ENCODE results near the gene MYRF.

Gene MYRF

DNA sequence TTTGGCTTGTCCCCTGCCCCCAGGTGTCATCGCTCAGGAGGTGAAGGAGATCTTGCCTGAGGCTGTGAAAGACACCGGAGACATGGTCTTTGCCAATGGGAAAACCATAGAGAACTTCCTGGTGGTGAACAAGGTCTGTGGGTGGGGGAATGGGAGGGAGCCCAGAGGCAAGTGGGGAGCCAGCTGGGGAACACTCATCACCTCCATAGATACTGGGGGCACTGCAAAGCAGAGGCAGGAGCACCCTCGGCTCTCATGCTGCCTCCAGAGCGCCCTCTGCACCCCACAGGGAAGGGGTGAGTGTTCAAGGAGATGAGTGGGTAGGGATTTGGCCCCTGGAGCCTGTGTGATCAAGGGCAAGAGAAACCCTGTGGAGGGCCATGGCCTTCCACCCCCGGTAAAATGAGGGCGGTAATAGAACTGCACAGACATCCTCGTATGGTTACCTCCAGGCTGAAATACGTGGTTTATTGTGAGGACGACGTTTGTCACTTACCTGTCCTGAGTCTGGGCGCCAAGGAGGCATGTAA is 26.0 kb downstream of the MYRF start:
- DNase-seq (ENCODE audit: low spot score): no peak
- TF ChIP-seq, protein P1, sequence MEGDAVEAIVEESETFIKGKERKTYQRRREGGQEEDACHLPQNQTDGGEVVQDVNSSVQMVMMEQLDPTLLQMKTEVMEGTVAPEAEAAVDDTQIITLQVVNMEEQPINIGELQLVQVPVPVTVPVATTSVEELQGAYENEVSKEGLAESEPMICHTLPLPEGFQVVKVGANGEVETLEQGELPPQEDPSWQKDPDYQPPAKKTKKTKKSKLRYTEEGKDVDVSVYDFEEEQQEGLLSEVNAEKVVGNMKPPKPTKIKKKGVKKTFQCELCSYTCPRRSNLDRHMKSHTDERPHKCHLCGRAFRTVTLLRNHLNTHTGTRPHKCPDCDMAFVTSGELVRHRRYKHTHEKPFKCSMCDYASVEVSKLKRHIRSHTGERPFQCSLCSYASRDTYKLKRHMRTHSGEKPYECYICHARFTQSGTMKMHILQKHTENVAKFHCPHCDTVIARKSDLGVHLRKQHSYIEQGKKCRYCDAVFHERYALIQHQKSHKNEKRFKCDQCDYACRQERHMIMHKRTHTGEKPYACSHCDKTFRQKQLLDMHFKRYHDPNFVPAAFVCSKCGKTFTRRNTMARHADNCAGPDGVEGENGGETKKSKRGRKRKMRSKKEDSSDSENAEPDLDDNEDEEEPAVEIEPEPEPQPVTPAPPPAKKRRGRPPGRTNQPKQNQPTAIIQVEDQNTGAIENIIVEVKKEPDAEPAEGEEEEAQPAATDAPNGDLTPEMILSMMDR (IDR thresholded peaks at IDR 0.05; ENCODE audit: extremely low read depth, insufficient read depth, missing control alignments): no peak
- in situ Hi-C loops (cut with MboI; ENCODE audit: low pct_unique_long_range_greater_than_20kb, low sequenced_read_pairs, unreplicated experiment): no loop called here

DNA sequence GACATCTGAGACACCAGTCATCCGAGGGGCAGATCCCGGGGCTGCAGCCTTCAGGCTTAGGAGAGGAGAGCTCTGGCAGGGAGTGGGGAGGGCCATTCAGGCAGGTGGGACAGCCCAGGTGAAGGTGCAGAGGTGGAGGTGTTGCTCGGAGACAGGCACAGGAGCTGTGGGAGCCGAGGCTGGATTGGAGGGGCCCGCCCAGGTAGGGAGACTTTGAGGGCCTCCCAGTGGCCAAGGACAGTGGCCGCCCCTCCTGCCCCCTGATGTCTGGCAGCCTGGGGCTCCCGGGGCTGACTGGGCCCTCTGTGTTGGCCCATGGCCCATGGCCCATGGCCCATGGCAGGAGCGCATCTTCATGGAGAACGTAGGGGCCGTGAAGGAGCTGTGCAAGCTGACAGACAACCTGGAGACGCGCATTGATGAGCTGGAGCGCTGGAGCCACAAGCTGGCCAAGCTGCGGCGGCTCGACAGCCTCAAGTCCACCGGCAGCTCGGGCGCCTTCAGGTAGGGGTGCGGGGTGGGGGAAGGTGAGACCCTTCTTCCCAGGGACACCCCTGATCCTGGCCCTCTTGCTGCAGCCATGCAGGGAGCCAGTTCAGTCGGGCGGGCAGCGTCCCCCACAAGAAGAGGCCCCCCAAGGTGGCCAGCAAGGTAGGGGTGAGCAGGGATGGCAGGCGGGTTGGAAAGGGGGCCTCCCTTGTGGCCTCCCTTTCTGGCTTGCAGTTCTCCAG is 26.6 kb downstream of the MYRF start:
- no peak for DNase-seq (ENCODE audit: low spot score)
- in situ Hi-C loops (cut with MboI; ENCODE audit: low pct_unique_long_range_greater_than_20kb, low sequenced_read_pairs, unreplicated experiment): no loop called here
- TF ChIP-seq, protein P1 (IDR thresholded peaks at IDR 0.05; ENCODE audit: extremely low read depth, insufficient read depth, missing control alignments): no peak

DNA sequence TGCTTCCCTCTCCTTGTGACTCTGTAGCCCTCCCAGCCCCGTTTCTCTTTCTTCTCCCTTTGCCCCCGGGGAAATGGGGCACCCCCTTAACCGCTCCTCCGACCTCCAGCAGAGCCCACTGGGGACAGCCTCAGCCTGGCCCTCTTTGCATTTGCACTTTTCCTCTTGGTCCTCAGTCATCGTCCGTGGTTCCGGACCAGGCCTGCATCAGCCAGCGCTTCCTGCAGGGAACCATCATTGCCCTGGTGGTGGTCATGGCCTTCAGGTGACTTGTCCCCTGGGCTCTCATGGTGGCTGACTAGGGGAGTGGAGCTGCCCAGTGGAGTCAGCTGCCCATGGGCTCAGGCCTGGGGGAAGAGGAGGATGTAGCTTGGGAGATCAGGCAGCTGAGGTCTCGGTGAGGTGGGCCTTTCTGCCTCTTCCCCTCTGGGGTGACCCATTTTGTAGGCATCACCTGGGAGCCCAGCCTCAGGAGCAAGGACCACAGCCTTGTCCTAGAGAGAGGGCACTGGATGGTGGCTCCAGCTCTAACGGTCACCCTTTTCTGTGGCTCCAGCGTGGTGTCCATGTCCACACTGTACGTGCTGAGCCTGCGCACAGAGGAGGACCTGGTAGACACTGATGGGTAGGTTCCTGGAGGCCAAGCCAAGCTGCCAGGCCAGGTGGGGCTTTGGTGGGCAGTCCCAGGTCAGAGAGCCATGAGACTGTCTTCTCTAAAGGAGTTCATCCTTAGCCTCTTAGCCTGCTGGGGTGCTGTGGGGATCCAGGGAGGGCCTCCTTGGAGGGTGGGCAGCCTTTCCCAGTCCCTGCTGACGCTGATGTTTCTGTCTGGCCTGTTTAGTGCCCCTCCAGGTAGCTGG is 27.5 kb downstream of the MYRF start:
- in situ Hi-C loops (cut with MboI; ENCODE audit: low pct_unique_long_range_greater_than_20kb, low sequenced_read_pairs, unreplicated experiment): no loop called here
- no peak for DNase-seq (ENCODE audit: low spot score)
- TF ChIP-seq, protein P1 (IDR thresholded peaks at IDR 0.05; ENCODE audit: extremely low read depth, insufficient read depth, missing control alignments): no peak

DNA sequence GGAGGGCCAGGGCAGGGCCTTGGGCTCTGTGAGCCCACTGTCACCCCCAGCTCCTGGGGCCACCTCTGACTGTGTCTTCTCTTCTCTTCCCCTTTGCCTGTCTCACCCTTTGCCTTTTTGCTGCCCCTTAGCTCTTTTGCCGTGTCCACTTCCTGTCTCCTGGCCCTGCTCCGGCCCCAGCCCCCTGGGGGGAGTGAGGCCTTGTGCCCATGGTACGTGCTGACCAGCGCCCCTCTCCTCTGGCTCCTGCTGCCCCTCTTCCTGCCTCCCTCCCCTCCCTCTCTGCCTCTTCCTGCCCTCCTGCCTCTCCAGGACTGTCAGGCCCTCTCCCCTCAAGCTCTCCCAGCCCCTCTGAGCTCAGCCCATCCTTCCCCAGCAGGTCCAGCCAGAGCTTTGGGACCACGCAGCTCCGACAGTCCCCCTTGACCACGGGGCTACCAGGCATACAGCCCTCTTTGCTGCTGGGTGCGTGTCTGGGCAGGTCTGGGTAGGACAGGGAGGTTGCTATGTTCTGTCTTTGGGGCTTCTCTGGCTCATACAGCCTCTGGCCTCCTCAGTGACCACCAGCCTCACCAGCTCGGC is 28.2 kb downstream of the MYRF start:
- DNase-seq (ENCODE audit: low spot score): no peak
- in situ Hi-C loops (cut with MboI; ENCODE audit: low pct_unique_long_range_greater_than_20kb, low sequenced_read_pairs, unreplicated experiment): no loop called here
- TF ChIP-seq, protein P1 (IDR thresholded peaks at IDR 0.05; ENCODE audit: extremely low read depth, insufficient read depth, missing control alignments): no peak

DNA sequence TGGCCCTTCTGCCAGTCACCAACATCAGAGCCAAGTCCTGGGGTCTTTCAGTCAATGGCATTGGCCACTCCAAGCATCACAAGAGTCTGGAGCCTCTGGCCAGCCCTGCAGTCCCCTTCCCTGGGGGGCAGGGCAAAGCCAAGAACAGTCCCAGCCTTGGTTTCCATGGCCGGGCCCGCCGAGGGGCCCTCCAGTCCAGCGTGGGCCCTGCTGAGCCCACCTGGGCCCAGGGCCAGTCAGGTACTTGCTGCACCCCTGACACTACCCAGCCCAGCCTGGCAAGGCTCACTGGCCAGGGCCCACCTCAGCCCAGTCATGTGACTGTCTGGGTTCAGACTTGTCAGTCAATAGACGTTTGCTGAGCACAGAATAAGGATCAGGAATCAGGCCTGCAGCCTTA is 29.1 kb downstream of the MYRF start:
- TF ChIP-seq, protein P1 (IDR thresholded peaks at IDR 0.05; ENCODE audit: extremely low read depth, insufficient read depth, missing control alignments): no peak
- DNase-seq (ENCODE audit: low spot score): no peak
- in situ Hi-C loops (cut with MboI; ENCODE audit: low pct_unique_long_range_greater_than_20kb, low sequenced_read_pairs, unreplicated experiment): no loop called here

DNA sequence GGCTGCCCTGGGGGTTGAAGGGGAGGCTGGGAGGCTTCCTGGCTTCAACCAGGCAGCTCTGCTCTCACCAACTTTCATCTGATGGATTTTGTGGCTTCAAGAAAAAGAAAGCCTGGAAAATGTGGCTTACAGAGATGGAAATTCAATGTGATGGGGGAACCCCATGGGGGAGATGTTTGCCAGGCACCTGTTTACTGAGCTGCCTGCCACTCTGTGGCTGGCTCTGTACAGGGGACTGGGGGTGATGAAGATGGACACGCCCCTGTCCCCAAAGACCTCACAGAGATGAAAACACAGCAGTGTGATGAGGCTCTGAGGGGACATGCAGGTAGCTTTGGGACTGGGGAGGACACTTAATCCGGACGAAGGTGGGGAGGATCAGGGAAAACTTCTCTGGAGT is 29.9 kb downstream of the MYRF start:
- in situ Hi-C loops (cut with MboI; ENCODE audit: low pct_unique_long_range_greater_than_20kb, low sequenced_read_pairs, unreplicated experiment): no loop called here
- no peak for DNase-seq (ENCODE audit: low spot score)
- TF ChIP-seq, protein P1 (IDR thresholded peaks at IDR 0.05; ENCODE audit: extremely low read depth, insufficient read depth, missing control alignments): no peak
